ENCODE results near the gene KDM2B. TPM values are rescaled to one million over a fixed set of nuclear protein-coding genes. Genes with fewer than 3 reads are reported as not detected.

The KDM2B gene
- polyA plus RNA-seq, 1 of the 3 experiments (the other 2 are of a cell fraction): 11.5 TPM

DNA sequence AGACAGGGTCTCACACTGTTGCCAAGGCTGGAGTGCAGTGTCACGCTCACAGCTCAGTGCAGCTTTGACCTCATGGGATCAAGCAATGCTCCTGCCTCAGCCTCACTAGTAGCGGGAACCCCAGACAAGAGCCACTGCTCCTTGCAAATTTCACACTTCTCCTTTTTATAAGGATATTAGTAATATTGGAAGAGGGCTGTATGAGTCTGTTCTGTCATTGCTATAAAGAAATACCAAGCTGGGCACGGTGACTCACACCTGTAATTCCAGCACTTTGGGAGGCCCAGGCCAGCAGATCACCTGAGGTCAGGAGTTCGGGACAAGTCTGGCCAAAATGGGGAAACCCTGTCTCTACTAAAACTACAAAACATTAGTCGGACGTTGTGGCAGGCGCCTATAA lies 32.6 kb upstream of the KDM2B start:
- no peaks in the 10 kb centered on the region for H4K20me1 ChIP-seq (ENCODE audit: insufficient read depth)
- H3K4me1 ChIP-seq (ENCODE audit: control insufficient read depth in 1 of 2, insufficient read depth in 2 of 2, low read depth in 1 of 2, low read length in 1 of 2): peaks cover 0 to 7% of the 10 kb centered on the region in 2 experiments; a peak in 1 of 4 replicates
- no peak overlapping the region for H3K4me3 ChIP-seq (ENCODE audit: low read depth in 2 of 2, low read length in 1 of 2)
- no peaks in the 10 kb centered on the region for H3K9me2 ChIP-seq
- no peaks in the 10 kb centered on the region for H3K9me3 ChIP-seq
- no peak for TF ChIP-seq MXI1 (IDR thresholded peaks at IDR 0.05; ENCODE audit: low read depth, low read length)
- TF ChIP-seq, protein P1, sequence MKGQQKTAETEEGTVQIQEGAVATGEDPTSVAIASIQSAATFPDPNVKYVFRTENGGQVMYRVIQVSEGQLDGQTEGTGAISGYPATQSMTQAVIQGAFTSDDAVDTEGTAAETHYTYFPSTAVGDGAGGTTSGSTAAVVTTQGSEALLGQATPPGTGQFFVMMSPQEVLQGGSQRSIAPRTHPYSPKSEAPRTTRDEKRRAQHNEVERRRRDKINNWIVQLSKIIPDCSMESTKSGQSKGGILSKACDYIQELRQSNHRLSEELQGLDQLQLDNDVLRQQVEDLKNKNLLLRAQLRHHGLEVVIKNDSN (IDR thresholded peaks at IDR 0.05; ENCODE audit: borderline replicate concordance, low read depth): no peak
- TF ChIP-seq GABPA (IDR thresholded peaks at IDR 0.05; ENCODE audit: low read depth): no peak
- TF ChIP-seq, protein P2, sequence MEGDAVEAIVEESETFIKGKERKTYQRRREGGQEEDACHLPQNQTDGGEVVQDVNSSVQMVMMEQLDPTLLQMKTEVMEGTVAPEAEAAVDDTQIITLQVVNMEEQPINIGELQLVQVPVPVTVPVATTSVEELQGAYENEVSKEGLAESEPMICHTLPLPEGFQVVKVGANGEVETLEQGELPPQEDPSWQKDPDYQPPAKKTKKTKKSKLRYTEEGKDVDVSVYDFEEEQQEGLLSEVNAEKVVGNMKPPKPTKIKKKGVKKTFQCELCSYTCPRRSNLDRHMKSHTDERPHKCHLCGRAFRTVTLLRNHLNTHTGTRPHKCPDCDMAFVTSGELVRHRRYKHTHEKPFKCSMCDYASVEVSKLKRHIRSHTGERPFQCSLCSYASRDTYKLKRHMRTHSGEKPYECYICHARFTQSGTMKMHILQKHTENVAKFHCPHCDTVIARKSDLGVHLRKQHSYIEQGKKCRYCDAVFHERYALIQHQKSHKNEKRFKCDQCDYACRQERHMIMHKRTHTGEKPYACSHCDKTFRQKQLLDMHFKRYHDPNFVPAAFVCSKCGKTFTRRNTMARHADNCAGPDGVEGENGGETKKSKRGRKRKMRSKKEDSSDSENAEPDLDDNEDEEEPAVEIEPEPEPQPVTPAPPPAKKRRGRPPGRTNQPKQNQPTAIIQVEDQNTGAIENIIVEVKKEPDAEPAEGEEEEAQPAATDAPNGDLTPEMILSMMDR (IDR thresholded peaks at IDR 0.05): no peak
- TF ChIP-seq RAD21 (IDR thresholded peaks at IDR 0.05; ENCODE audit: low read length): no peak
- TF ChIP-seq GATA2 (CRISPR knock-in tag; IDR thresholded peaks at IDR 0.05): no peak
- no peak for TF ChIP-seq TAF1 (IDR thresholded peaks at IDR 0.05; ENCODE audit: borderline replicate concordance, low read depth, low read length)
- no peak for TF ChIP-seq EZH2phosphoT487 (IDR thresholded peaks at IDR 0.05; ENCODE audit: borderline replicate concordance, low read depth)
- no peak for TF ChIP-seq TEAD4 (IDR thresholded peaks at IDR 0.05; ENCODE audit: borderline replicate concordance, insufficient read depth)
- TF ChIP-seq EP300 (IDR thresholded peaks at IDR 0.05; ENCODE audit: borderline replicate concordance in 1 of 2, low read depth in 1 of 2, low read length in 1 of 2): no peak
- no peak for TF ChIP-seq RFX5 (IDR thresholded peaks at IDR 0.05; ENCODE audit: low read length)
- TF ChIP-seq FOXM1 (IDR thresholded peaks at IDR 0.05; ENCODE audit: low read depth): no peak
- TF ChIP-seq POLR2AphosphoS5 (IDR thresholded peaks at IDR 0.05; ENCODE audit: low read depth, low read length): no peak
- TF ChIP-seq, protein P3, sequence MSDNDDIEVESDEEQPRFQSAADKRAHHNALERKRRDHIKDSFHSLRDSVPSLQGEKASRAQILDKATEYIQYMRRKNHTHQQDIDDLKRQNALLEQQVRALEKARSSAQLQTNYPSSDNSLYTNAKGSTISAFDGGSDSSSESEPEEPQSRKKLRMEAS (IDR thresholded peaks at IDR 0.05; ENCODE audit: low read depth): no peak
- no peak for TF ChIP-seq RCOR1 (IDR thresholded peaks at IDR 0.05; ENCODE audit: low read length)
- TF ChIP-seq NRF1 (IDR thresholded peaks at IDR 0.05; ENCODE audit: low read depth, low read length): no peak
- no peak for TF ChIP-seq SMC3 (IDR thresholded peaks at IDR 0.05; ENCODE audit: low read depth, low read length)
- no peak for TF ChIP-seq MEF2A (IDR thresholded peaks at IDR 0.05; ENCODE audit: borderline replicate concordance, low read depth)
- TF ChIP-seq SIN3A (IDR thresholded peaks at IDR 0.05; ENCODE audit: borderline replicate concordance, low read depth, low read length): no peak
- H3K4me2 ChIP-seq: no peak overlapping the region
- peaks cover 4% of the 10 kb centered on the region for H3F3A ChIP-seq (replicated peaks; ENCODE audit: insufficient read depth)
- 85% methylated on average over 7 of the region's 7 CpGs for WGBS (ENCODE audit: low lambda C conversion rate)
- ChIA-PET POLR2A (no interaction called here), CTCF (interaction anchor here (0.7 to 1.9 kb wide), 4 partner anchors 10 to 61 kb away, joined by 3 to 6 read pairs (median 4); no protein-coding TSS in a partner anchor)
- no peaks in the 10 kb centered on the region for H3K27me3 ChIP-seq (ENCODE audit: insufficient read depth)
- H3K9ac ChIP-seq: no peak overlapping the region
- H2AFZ ChIP-seq (ENCODE audit: low read depth): no peak overlapping the region
- H3K27ac ChIP-seq (ENCODE audit: low read depth in 2 of 2, low read length in 1 of 2): no peak overlapping the region
- DNase-seq: no peak
- no peaks in the 10 kb centered on the region for H3K36me3 ChIP-seq (replicated peaks in 1 of 2; ENCODE audit: control insufficient read depth in 1 of 2, insufficient read depth in 2 of 2, low read length in 1 of 2)
- H3K79me2 ChIP-seq (ENCODE audit: insufficient read depth): no peaks in the 10 kb centered on the region

Measured in SK-N-SH (cell line).